GF-D8 (cell line): Measurements from ENCODE around the gene TAS2R50.
"Not testable (repeated sequence)": the region's sequence is repeated elsewhere in the genome, so short reads cannot be mapped to it uniquely, and the experiment has no call there.

ENCODE experiments used
- DNase-seq: peaks from one replicate; lab custom pipeline; 2025; lab: John Stamatoyannopoulos, UW

The TAS2R50 gene, protein sequence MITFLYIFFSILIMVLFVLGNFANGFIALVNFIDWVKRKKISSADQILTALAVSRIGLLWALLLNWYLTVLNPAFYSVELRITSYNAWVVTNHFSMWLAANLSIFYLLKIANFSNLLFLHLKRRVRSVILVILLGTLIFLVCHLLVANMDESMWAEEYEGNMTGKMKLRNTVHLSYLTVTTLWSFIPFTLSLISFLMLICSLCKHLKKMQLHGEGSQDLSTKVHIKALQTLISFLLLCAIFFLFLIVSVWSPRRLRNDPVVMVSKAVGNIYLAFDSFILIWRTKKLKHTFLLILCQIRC

DNA sequence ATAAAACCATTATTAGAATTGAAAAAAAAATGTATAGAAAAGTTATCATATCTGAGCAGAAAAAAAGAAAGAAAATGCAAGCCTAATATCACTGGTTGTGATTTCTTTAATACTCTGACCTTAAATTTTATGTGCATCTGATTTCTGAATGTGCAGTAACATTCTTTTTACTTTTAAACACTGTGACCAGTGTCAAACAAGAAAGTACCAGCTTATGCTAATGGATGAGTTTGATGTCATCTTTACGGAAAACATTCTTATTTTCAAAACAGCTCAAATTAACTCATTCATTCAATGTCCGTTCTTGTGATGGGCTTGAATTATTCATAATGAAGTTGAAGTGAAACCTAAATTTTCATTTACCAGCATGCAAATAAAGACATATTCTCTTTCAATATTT, at the start of gene TAS2R50:
TAS2R50 (minus strand) TSS at position 101 of the 400 bp plus-strand sequence; CDS start at position 49, 52 bp downstream.
- no peak for DNase-seq

DNA sequence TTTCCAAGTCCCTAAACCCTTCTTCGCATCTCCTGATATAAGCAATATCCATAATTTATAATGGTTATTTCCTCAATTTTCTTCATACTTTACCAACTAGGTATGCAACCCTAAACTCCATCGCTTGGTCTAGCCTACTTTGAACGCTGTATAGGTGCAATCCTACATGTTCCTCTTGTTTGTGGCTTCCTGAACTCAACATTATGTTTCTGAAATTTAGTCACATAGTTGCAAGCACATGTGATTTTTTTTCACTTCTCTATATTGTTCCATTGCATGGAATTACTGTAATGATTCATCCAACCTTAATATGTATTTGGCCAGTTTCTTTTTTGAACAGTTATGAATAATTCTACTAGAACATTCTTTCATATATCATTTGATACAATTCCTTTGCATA, 47.2 kb upstream of the TAS2R50 start:
- DNase-seq = not testable (repeated sequence)

DNA sequence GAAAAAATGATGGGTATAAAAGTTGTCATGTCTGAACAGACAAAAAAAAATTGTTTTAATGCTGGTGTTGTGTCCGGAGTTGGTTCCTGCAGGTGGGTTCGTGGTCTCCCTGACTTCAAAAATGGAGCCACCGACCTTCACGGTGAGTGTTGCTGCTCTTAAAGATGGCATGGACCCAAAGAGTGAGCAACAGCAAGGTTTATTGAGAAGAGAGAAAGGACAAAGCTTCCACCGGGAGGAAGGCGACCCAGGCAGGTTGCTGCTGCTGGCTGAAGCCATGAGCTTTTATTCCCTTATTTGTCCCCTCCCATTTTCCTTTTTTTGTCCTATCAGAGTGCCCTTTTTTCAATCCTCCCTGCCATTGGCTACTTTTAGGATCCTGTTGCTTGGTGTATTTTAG, 44.6 kb upstream of the TAS2R50 start, which contains the start of gene TAS2R31:
TAS2R31 (minus strand) TSS at position 101 of the 400 bp plus-strand sequence; CDS start at position 29, 72 bp downstream.
- no peak for DNase-seq

DNA sequence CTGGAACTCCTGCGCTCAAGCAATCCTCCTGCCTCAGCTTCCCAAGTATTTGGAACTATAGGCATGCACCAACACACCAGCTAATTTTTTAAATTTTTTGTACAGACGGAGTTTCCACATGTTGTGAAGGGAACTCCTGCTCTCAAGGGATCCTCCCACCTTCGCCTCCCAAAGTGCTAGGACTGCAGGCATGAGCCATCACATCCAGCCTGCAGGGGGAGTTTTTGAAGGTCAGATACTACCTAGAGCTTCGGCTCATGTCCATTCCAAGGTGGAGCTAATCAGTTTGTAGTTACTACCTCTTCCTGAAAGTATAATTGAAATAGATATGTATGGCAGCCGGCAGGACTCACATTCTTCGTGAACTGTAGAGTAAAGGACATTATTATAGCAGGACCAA, 39.4 kb upstream of the TAS2R50 start:
- DNase-seq = no peak

DNA sequence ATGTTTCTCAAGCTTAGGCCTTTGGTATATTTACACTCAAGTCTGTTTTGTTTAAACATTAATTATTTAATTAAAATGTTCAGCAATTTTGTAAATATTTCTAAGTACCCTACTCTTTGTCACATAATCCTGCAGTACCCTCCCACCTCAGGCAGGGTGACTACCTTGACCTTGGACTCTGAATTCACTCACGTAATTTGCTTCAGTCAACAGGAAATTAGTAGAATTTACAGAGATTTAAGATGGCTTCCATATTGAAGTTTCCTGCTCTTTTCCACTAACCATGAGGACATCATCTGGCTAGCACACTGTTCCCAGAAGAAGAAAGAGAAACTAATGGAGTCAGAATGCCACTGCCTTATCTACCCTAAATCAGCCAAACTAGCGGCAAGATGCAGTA, 36.7 kb upstream of the TAS2R50 start:
- no peak for DNase-seq

DNA sequence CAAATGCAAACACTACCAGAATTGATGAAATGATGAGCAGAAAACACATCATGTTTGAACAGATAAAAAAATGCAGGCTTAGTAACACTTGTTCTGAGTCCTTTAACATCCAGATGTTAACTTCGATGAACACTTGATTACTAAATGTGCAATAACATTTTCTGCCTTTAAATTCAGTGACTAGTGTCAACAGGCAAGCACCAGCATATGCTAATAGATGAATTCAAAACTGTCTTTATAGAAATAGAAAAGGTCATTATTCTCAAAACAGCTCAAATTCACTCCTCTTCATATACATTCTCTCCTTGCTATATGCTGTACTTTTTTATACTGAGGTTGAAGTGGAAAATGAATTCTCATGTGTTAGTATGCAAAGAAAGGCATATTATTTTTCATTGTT, 35.8 kb upstream of the TAS2R50 start, which contains the start of gene TAS2R19:
TAS2R19 (minus strand) TSS at position 101 of the 400 bp plus-strand sequence; CDS start at position 52, 49 bp downstream.
- DNase-seq = no peak

DNA sequence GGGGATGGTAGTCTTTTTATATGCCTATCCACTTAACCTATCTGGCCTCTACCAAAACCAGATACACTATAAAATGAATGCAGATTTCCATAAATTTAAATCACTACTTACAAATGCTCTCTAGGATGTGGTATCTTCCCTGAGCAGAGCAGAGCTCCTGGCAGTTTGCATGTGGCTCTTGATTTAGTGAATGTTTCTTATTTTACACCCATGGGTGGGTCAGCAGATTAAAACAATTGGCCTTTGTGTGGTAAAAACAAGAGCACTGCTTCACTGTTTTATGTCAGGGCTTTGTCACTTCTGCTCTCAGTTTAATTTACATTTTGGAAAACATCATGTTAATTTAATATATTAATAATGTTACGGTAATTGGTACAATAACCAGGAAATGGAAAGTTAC, 30.2 kb upstream of the TAS2R50 start:
- no peak for DNase-seq

DNA sequence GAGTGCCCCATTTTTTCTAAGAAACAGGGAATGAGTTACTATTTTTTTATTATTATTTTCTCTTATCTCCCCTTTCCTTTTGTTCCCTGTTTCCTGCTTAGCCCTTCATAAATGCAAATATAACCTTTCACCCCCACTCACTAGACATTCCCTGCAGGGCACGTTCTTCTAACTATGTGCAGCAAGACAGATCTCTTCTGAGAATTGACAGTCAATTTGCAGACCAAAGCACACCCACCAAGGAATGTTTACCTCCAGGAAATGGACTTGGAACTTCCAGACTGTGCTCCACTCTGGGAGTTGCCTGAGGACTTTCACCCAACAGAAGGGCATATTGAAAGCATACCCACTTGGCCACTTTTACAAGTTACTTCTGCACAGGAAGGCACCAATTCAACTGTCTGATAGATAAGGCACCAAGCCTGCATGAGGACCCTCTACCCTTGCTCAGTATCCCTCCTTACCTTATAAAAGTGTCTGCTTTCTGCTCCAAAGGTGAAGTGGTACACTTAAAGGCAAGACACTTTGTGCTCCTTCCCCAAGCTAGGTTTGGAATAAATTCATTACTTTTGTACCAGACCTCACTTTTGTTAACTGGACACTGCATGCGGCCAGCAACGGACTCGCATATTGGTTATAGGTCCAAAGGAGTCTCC, 29.2 kb upstream of the TAS2R50 start:
- no peak for DNase-seq

DNA sequence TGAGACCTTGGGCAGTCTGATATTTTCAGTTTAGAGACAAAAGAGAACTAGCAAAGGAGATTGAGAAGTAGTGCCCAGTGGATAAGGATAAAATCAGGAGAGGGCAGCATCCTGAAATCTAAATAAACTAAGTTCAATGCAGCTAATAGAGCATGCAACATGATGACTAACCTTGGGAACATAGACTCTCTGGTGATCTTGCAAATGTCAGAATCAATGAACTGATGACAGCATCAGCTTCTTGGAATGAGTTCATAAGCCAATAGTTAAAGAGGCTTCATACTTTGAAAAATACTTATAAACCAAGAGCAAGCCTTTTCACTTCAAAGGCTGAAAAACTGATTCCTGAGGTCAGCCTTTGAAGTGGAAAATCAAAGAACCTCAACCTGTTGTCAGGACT, 27.5 kb upstream of the TAS2R50 start:
- no peak for DNase-seq

DNA sequence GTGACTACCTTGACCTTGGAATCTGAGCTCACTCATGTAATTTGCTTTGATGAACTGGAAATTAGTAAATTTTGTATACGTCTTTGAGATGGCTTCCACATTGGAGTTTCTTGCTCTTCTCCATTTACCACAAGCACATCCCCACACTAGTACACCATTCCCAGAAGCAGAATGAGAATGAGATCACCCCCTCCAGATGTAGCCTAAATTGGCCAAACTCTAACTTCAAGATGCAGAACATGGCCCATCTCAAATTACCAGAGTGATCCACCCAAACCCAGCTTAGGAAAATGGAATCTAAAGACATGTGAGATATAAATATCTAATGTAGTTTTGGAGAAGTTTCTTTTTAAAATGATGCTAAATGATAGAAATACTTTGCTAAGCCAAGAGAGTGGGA, 20.9 kb upstream of the TAS2R50 start:
- DNase-seq = no peak

DNA sequence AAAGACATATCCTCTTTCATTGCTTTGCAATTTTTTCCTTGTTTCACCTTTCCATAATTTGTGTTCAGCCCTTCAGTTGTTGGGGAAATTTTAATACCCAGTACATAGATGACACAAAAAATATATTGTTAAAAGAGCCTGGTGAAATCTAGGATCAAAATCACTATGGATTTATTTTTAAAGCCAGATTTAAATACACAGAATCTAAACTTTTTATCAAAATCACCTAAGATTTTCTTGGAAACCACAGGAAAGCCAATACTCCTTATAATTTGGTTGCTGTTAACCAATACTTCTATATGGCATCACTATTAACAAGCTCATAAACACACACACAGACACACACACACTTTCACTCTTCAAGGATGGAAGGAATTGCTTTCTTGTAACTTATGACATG, 11.5 kb upstream of the TAS2R50 start, which contains the start of gene TAS2R20:
TAS2R20 (minus strand) TSS at position 101 of the 400 bp plus-strand sequence. CDS start 429 bp downstream, outside the sequence.
- no peak for DNase-seq

DNA sequence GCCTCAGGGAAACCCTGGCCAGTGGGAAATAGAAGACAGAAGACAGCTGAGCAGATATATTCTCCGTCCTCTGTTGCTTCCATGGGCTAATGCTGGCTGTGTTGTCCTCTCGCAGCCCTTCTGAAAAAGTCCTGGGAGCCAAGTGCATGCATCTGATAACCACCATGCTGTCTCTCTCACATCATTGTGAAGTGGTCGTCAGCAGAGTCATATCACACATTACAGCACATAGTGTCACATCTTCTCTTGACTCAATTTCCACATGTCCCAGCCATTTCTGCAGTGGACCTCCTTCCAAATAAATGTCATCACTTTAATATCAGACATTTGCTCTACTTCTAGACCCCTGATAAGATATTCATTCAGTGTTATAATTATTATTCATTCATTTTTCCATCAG, 7.6 kb upstream of the TAS2R50 start:
- no peak for DNase-seq

DNA sequence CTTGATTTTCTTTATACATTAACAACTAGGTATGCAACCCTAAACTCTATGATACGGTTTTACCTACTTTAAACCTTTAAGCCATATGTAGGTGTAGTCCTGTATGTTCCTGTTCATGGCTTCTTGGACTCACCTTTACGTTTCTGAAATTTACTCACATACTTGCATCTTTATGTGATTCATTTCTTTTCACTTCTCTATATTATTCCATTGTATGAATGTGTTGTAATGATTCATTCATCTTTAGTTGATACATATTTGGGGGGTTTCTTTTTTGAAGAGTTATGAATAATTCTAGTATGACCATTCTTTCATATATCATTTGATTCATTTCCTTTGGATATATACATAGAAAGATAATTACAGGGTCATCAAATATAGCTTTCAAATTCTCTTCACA, 2.4 kb upstream of the TAS2R50 start:
- DNase-seq = no peak

DNA sequence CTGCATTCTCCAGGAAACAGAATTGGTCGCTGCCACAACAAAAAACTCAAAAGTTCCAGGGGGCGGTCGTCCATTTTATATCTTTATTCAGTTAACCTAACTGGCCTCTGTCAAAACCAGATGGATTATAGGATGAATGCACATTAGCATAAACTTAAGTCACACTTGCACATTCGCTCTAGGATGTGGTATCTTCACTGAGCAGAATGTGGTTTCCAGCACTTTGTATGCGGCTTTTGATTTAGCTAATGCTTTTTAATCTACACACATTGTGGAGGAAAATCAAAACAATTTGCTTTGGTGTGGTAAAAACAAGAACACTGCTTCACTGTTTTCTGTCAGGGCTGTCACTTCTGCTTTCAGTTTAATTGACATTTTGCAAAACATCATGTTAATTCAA, 4.5 kb downstream of the TAS2R50 start:
- DNase-seq = no peak

DNA sequence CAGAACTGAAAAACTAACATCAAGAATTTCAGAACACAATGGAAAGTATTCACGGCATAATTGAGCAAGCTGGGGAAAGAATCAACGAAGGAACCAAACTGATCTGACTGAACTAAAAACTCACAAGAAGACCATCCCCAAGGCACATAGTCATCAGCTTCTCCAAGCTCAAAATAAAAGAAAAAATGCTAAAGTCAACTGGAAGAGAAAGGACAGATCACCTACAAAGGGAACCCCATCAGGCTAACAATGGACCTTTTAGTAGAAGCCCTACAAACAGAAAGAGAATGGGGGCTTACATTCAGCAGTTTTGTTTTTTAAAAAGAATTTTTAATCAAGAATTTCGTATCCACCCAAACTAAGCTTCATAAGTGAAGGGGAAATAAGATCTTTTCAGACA, 11.7 kb downstream of the TAS2R50 start:
- DNase-seq = no peak

DNA sequence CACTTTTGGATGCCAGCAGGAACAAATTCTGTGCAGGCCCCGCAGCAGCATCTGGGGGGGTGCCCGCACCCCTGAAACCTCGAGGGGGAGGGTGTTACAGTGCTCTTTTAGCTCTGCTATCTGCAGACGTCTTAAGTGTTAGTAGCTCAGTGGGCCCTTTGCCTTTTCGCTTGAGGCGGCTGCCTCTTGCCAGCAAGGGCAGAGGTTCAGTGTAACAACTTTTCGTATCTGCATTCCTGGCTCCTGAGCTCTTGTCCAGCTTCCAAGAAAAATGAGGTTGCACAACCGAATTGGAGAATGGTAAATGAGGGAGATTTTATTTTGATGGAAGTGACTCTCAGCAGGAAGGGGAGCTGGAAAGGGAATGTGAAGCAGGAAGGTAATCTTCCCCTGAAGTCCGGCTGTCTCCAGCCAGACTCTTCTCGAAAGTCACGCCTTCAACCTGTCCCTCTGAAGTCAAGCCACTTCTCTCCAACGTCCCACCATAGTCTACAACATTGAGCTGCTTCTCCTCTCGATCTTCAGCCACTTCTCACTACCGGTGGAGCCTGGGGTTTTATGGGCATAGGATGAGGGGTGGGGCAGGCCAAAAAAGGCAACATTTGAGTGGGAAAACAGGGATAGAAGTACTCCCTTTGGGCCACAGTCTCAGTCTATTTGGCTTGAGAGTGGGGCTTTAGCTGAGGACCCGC, 17.8 kb downstream of the TAS2R50 start:
- no peak for DNase-seq

DNA sequence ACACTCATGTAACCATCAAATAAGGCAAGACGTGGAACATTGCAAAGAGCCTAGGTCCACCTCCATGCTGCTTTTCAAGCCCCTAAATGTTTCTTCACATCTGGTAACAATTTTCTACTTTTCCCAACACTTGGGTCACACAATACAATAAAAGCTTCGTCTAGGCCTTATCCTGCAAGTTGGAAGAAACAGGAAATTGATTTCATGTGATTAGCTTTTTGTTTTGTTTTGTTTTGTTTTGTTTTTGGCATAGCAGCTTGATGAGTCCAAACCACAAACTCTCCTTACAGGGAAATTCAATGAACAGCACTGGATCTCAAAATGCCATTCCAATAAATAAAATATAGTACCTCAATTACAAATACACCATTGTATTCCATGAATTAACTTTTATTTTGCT, 19.3 kb downstream of the TAS2R50 start:
- DNase-seq = no peak

DNA sequence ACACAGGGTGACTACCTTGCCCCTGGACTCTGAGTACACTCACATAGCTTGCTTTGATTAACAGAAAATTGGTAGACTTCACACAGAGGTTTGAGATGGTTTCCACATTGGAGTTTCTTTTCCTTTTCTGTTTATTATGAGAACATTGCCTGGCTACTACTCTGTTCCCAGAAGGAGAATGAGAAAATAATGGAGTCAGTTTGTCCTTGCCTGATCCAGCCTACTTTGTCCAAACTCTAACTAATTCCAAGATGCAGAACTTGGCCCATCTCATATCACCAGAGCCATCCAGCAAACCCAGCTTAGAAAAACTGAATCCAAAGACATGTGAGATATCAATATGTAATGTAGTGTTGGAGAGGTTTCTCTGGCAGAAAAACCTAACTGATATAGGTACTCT, 20.4 kb downstream of the TAS2R50 start:
- no peak for DNase-seq

DNA sequence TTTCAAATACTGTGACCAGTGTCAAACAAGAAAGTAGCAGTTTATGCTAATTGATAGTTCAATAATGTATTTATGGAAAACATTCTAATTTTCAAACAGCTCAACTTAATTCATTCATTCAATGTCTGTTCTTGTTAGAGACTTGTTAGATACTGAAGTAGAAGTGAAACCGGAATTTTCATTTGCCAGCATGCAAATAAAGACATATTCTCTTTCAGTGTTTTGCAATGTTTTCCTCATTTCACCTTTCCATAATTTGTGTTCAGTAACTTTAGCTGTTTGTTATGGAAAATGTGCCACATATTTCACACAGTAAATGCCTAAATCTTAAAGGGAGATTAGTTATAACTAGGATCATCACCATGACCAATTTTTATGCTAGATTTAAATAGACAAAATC, 21.2 kb downstream of the TAS2R50 start:
- DNase-seq = no peak

DNA sequence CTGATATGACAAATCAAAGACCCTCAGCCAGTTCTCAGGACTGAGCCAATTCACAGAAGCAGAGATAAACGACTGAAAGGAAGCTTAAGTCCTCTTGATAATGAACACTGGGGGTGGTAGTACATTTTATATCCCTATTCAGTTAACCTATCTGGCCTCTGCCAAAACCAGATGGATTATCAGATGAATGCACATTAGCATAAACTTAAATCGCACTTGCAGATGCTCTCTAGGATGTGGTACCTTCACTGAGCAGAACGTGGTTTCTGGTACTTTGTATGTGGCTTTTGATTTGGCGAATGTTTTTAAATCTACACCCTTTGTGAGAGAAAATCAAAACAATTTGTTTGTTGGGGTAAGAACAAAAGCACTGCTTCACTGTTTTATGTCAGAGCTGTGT, 26.5 kb downstream of the TAS2R50 start:
- DNase-seq = no peak

DNA sequence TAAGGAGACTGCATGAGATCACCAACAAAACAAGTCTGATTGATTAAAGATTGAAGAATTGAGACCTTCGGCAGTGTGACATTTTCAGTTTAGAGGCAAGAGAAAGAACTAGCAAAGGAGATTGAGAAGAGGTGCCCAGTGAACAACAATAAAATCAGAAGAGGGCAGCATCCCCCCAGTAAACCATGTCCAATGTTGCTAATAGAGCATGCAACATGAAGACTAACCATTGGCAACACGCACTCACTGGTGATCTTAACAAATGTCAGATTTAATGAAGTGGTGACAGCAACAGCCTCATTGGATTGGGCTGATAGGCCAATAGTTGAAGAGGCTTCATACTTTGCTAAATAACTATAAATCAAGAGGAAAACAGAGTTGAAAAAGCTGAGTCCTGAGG, 26.9 kb downstream of the TAS2R50 start:
- no peak for DNase-seq

DNA sequence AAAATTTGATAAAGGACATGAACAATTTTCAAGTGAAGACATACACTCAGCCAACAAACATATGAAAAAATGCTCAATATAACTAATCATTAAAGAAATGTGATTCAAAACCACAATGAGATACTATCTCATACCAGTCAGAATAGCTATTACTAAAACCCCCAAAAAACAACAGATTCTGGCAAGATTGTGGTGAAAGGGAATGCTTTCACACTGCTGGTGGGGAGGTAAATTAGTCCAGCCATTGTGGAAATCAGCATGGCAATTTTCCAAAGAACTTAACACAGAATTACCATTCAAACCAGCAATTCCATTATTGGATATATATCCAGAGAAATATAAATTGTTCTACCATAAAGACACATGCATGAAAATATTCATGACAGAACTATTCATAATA, 29.0 kb downstream of the TAS2R50 start:
- DNase-seq = no peak

DNA sequence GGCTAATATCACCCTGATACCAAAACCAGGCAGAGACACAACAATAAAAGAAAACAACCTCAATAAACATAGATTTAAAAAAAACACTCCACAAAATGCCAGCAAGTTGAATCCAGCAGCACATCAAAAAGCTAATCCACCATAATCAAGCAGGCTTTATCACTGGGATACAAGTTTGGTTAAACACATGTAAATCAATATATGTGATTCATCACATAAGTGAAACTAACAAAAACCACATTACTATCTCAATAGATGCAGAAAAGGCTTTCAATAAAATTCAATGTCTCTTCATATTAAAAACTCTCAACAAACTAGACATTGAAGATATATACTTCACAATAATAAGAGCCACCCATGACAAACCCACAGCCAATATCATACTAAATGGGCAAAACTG, 30.6 kb downstream of the TAS2R50 start:
- DNase-seq = no peak
